Heart right ventricle (tissue), 16 donors: Measurements from ENCODE around the gene SH3TC2. TPM values are rescaled to one million over a fixed set of nuclear protein-coding genes. Genes with fewer than 3 reads are reported as not detected.
A peak's percentile ranks its signal among the peaks of the same experiment; 100 is the strongest.

ENCODE experiments used
- ATAC-seq, 8 donors: fragments of 200-7000 bp; cut with Tn5 transposase; one replicate each; pipeline ENCODE4 v1.9.1; 2020; ENCODE audit warnings: mild to moderate bottlenecking in 8 of 8, moderate library complexity in 8 of 8, moderate number of reproducible peaks in 1 of 8
- DNase-seq, 2 donors: peaks; one replicate each; pipeline ENCODE4 v3.0.0-alpha.2; 2020
- H3K27ac ChIP-seq, 10 donors: fragments of 200-600 bp; sonication (generic) in 2 of 10; one replicate each; pipeline versions ENCODE4 v1.5.0 to v1.8.0; 2020 to 2022; ENCODE audit warnings: mild to moderate bottlenecking in 3 of 10
- H3K27me3 ChIP-seq, 7 donors: fragments of 200-600 bp; one replicate each; pipeline ENCODE4 v1.8.0; 2021 to 2022; ENCODE audit warnings: mild to moderate bottlenecking in 2 of 7
- H3K36me3 ChIP-seq, 9 donors: fragments of 200-600 bp; sonication (generic) in 1 of 9; one replicate each; pipeline versions ENCODE4 v1.5.0 to v1.8.0; 2020 to 2022; ENCODE audit warnings: mild to moderate bottlenecking in 2 of 9
- H3K4me1 ChIP-seq, 9 donors: fragments of 200-600 bp; sonication (generic) in 1 of 9; one replicate each; pipeline versions ENCODE4 v1.5.0 to v1.8.0; 2020 to 2022; ENCODE audit warnings: mild to moderate bottlenecking in 4 of 9
- H3K4me3 ChIP-seq, 10 donors: fragments of 200-600 bp; sonication (generic) in 2 of 10; one replicate each; pipeline versions ENCODE4 v1.5.0 to v1.8.0; 2020 to 2022; ENCODE audit warnings: mild to moderate bottlenecking in 7 of 10, moderate library complexity in 2 of 10
- H3K9me3 ChIP-seq, 11 donors: fragments of 200-600 bp in 10 of 11; sonication (generic) in 2 of 11; one replicate each; pipeline versions ENCODE4 v1.5.0 to v1.8.0; 2013 to 2022; ENCODE audit warnings: mild to moderate bottlenecking in 2 of 11, control low read depth in 1 of 11, moderate library complexity in 1 of 11
- WGBS, 2 donors: extraction: QIAGEN DNeasy Blood & Tissue Kit; methylation state at CpG; one replicate each; pipeline ENCODE4 v1.1.7; 2013; ENCODE audit warnings: inconsistent platforms in 1 of 2; 5-methylcytosine and 5-hydroxymethylcytosine counted together
- intact Hi-C, 10 donors: fragments of 100-400 bp; cut with DNase I; formaldehyde crosslinking; loops; one replicate each; pipeline versions ENCODE4 v1.11.1 to v1.14.2; 2022
- polyA plus RNA-seq, 2 donors: library from polyadenylated mRNA; stranded (reverse); fragments of 200-250 nt; gene quantifications; one replicate each; pipeline ENCODE4 v1.2.3, GENCODE V29; 2013
- total RNA-seq, 10 donors: library from RNA; stranded (reverse); fragmentation: NEBNext Ultra II Directional in 3 of 10; extraction: Animal tissue kit (Norgen Biotek cat#: 25700) in 3 of 10; gene quantifications; one replicate each; pipeline versions ENCODE4 v1.2.1 to v1.2.4, GENCODE V29; 2021 to 2023
- TF ChIP-seq, protein P1 (sequence below), 9 donors: fragments of 200-600 bp; sonication (generic) in 2 of 9; IDR thresholded peaks; one replicate each; pipeline versions ENCODE4 v1.5.0 to v1.8.0; 2021 to 2022; ENCODE audit warnings: antibody characterized with exemption in 9 of 9, mild to moderate bottlenecking in 5 of 9, moderate library complexity in 1 of 9
- donor health status: Arrhythmogenic right ventricular cardiomyopathy.
- donor health status: ischemic (EF 13 %, LVEDD 7.1; RV severe dilation, severe dysfunction).
- donor health status: healthy with polysubstance abuse.
- donor health status: DM: no; HTN: yes; CAD: no.
- donor health status: DM: no; HTN: no; CAD: no.
- donor health status: ischemic (EF 25% LVEDD 6.9; RV normal size, moderate dysfunction).
- donor health status: ischemic (EF 25% LVEDD 5.7; RV mildly dilated, moderate dysfunction).
- donor health status: healthy.
- donor health status: DM: yes; HTN: yes; CAD: no.
- donor health status: Ischemic cardiomyopathy.
- donor health status: ischemic (EF 35%, LVEDD 5.7; RV mildly dilated, moderate dysfunction).
- donor health status: nonischemic (EF 11% LVEDD 7.7; RV severe dilation, severe dysfunction).
- donor health status: DM: yes; HTN: yes; CAD: no.
- donor health status: PGD.
- donor health status: ischemic (EF 29% LVEDD 5.4; RV normal size, mild dysfunction).
- donor health status: nonischemic (EF 23%, LVEDD 6.1; RV moderate dilation, normal function).

SH3TC2 gene
- total and polyA plus RNA-seq, 12 donors, result 0.91 to 13.1 (median 6.9) TPM

DNA sequence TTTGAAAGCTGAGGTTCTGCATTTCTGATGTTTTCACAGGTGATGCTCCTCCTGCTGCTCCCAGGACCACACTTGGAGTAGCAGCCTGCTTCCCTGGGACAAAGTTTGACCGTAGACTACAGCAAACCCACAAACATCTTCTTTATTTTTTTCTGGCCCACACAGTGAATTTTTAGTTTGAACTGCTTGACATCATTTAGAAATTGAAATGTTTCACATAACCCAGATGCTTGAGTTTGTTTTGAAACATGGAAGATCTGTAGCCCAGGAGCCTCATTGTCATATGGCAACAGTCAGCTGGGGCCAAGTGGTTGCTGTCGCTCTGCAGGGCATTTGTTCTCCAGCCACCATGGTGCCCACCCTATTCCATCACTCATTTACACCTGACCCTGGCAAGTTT is 8.4 kb downstream of the SH3TC2 start:
- H3K4me3 ChIP-seq, result no peak overlapping the region
- WGBS, 2 donors, result 89 to 96% methylated on average over 2 of the region's 2 CpGs
- H3K9me3 ChIP-seq, result peaks cover 0 to 18% (median 4%) of the 10 kb centered on the region in 11 donors
- DNase-seq (no peak), ATAC-seq (no peak)
- H3K36me3 ChIP-seq, result peaks cover 0 to 12% (median 0%) of the 10 kb centered on the region in 9 donors
- TF ChIP-seq, protein P1, sequence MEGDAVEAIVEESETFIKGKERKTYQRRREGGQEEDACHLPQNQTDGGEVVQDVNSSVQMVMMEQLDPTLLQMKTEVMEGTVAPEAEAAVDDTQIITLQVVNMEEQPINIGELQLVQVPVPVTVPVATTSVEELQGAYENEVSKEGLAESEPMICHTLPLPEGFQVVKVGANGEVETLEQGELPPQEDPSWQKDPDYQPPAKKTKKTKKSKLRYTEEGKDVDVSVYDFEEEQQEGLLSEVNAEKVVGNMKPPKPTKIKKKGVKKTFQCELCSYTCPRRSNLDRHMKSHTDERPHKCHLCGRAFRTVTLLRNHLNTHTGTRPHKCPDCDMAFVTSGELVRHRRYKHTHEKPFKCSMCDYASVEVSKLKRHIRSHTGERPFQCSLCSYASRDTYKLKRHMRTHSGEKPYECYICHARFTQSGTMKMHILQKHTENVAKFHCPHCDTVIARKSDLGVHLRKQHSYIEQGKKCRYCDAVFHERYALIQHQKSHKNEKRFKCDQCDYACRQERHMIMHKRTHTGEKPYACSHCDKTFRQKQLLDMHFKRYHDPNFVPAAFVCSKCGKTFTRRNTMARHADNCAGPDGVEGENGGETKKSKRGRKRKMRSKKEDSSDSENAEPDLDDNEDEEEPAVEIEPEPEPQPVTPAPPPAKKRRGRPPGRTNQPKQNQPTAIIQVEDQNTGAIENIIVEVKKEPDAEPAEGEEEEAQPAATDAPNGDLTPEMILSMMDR (IDR thresholded peaks at IDR 0.05), result no peak
- H3K27ac ChIP-seq, result no peak overlapping the region
- peaks cover 0 to 13% (median 6%) of the 10 kb centered on the region in 9 donors for H3K4me1 ChIP-seq
- intact Hi-C loops, result loop anchor here in 1 of 10 donors (5.0 kb wide), 1 partner anchor 58 kb away; no protein-coding TSS in a partner anchor
- no peaks in the 10 kb centered on the region for H3K27me3 ChIP-seq

DNA sequence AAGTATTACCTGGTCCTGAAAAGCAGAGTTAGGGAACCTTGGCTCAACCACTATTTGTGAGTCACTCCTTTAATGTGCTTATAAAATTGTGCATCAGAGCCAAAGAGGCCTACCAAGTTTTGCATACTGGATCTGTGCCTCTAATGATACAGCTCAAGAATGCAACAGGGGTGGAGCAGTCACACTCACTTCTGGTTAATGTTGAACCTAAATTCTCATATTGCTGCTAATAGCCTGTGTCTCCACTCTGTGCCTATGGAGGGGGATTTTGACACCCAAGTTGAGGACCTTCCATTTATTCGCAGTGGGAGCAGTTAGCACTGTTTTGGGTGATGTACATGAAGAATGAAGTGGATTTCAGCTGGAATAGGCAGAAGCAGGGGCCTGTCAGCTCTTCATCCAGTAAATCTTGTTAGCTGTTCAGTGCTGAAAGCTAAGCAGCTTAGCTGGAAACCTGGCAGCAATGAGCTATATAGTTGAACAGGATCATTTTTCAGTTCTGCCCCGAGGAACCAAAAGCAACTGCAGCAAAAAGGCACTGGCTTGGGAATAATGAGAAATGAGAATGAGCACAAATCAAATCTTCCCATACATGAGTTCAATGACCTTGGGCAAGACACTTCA is 9.7 kb downstream of the SH3TC2 start:
- no peaks in the 10 kb centered on the region for H3K27me3 ChIP-seq
- H3K36me3 ChIP-seq, result peaks cover 0 to 12% (median 0%) of the 10 kb centered on the region in 9 donors
- intact Hi-C loops, result loop anchor here in 1 of 10 donors (5.0 kb wide), 1 partner anchor 59 kb away; no protein-coding TSS in a partner anchor
- ATAC-seq (peak in 2 of 8 donors; percentile 27 to 33), DNase-seq (no peak)
- WGBS, 2 donors, result 50 to 62% methylated on average over 2 of the region's 2 CpGs
- no peak overlapping the region for H3K4me3 ChIP-seq
- H3K9me3 ChIP-seq, result peaks cover 0 to 12% (median 4%) of the 10 kb centered on the region in 11 donors
- peak overlapping the region in 6 of 10 donors; percentile 28 to 39 (median 36) for H3K27ac ChIP-seq
- TF ChIP-seq, protein P1 (IDR thresholded peaks at IDR 0.05), result no peak
- peaks cover 0 to 13% (median 6%) of the 10 kb centered on the region in 9 donors for H3K4me1 ChIP-seq

DNA sequence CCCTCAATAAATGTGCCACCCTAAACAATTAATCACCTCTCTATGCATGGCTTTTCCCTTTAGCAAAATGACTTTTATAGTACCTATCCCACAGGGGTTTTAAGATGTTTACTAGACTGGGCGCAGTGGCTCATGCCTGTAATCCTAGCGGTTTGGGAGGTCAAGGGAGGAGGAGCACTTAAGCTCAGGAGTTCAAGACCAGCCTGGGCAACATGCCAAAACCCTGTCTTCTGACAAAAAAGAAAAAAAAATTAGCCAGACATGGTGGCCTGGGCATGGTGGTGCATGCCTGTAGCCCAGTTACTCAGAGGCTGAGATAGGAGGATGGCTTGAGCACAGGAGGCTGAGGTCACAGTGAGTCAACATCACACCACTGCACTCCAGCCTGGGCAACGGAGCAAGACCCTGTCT is 13.5 kb downstream of the SH3TC2 start:
- TF ChIP-seq, protein P1 (IDR thresholded peaks at IDR 0.05), result no peak
- WGBS, 2 donors, result 88 to 94% methylated on average over 3 of the region's 3 CpGs

DNA sequence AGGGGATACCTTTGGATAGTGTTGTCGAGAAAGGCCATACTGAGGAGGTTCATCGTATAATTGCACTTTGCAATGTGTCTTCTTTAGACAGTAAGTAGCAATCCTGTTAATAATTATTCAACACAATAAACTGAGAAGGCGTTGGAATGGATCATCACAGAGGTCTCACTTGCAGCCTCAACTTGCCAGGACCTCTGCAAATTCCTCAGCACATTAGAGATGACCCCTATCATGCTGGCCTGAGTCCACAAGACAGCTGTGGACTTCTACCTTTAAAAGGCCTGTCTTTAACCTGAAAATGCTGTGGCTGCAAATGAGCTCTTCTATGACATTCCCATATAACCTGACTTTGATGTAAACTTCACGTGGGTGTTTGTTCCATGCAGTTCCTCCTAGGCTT is 14.1 kb downstream of the SH3TC2 start:
- H3K27ac ChIP-seq, result no peak overlapping the region
- TF ChIP-seq, protein P1 (IDR thresholded peaks at IDR 0.05), result no peak
- intact Hi-C loops, result no loop called here
- H3K27me3 ChIP-seq, result no peaks in the 10 kb centered on the region
- 93% methylated on average over 4 of the region's 4 CpGs for WGBS, 2 donors
- H3K4me1 ChIP-seq, result peaks cover 0 to 14% (median 11%) of the 10 kb centered on the region in 9 donors
- DNase-seq (no peak), ATAC-seq (no peak)
- peaks cover 0 to 17% (median 0%) of the 10 kb centered on the region in 9 donors for H3K36me3 ChIP-seq
- H3K4me3 ChIP-seq, result no peak overlapping the region
- H3K9me3 ChIP-seq, result no peaks in the 10 kb centered on the region

More for the DNA sequence above, 13.5 kb downstream of the SH3TC2 start:
- H3K27ac ChIP-seq, result no peak overlapping the region
- no peaks in the 10 kb centered on the region for H3K9me3 ChIP-seq
- H3K36me3 ChIP-seq, result peaks cover 0 to 17% (median 0%) of the 10 kb centered on the region in 9 donors
- no peaks in the 10 kb centered on the region for H3K27me3 ChIP-seq
- ATAC-seq, result no peak
- H3K4me1 ChIP-seq, result peaks cover 0 to 14% (median 12%) of the 10 kb centered on the region in 9 donors
- no peak overlapping the region for H3K4me3 ChIP-seq
- no peak for DNase-seq
- intact Hi-C loops, result no loop called here
